VCaP (cell line): Measurements from ENCODE around the gene ADISSP.

ENCODE experiments used
- H3K27ac ChIP-seq: fragments of 450-650 bp; 2 replicates; pipeline ENCODE4 v1.5.1; 2017
- CTCF ChIP-seq: fragments of 450-650 bp; conservative IDR thresholded peaks from 2 replicates; pipeline ENCODE4 v1.5.1; 2017; ENCODE audit warnings: mild to moderate bottlenecking, moderate library complexity

Gene ADISSP

GRCh38 chr20:3724356-3724755, 43.2 kb downstream of the ADISSP start:
- no peak overlapping the region for H3K27ac ChIP-seq
- TF ChIP-seq CTCF, result no peak

- no peak for TF ChIP-seq CTCF
These were observed 44.3 kb downstream of the ADISSP start for GRCh38 chr20:3723284-3723683.

GRCh38 chr20:3721912-3722311, 45.6 kb downstream of the ADISSP start:
- no peak overlapping the region for H3K27ac ChIP-seq
- TF ChIP-seq CTCF, result no peak

More at GRCh38 chr20:3723284-3723683, 44.3 kb downstream of the ADISSP start:
- no peak overlapping the region for H3K27ac ChIP-seq

- H3K27ac ChIP-seq, result no peak overlapping the region
- TF ChIP-seq CTCF, result no peak
These were observed 46.9 kb downstream of the ADISSP start for GRCh38 chr20:3720626-3721025.

GRCh38 chr20:3720068-3720467, 47.5 kb downstream of the ADISSP start:
- no peak for TF ChIP-seq CTCF
- H3K27ac ChIP-seq, result no peak overlapping the region

- H3K27ac ChIP-seq, result no peak overlapping the region
- TF ChIP-seq CTCF, result no peak
These were observed 48.5 kb downstream of the ADISSP start for GRCh38 chr20:3719046-3719445.

GRCh38 chr20:3716195-3716834, 51.2 kb downstream of the ADISSP start:
- no peak overlapping the region for H3K27ac ChIP-seq
- TF ChIP-seq CTCF, result peak; percentile 94
